Measurements from ENCODE around the gene LHFPL3. TPM values are rescaled to one million over a fixed set of nuclear protein-coding genes. Genes with fewer than 3 reads are reported as not detected.

The LHFPL3 gene
- total RNA-seq, 4 donors from 2014 or later = 0.83 TPM; not detected in 3

DNA sequence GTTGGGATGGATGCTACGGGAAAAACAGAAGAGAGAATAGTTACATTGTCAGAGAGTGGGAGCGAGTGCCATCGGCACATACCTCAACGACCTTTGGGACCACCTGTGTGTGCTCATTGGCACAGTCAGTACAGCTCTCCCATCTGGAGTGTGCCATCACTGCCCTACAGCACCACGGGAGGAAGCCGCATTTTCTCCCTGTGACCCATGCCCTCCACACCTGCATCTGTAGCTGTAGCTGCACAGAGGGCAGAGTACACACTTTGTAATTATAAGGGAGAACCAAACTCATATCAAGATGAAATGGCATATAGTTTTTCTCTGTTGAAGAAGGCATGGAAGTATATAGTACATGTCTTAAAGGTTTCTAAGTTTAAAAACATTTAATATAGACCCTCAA is 207.4 kb downstream of the LHFPL3 start:
- TF ChIP-seq, protein P1, sequence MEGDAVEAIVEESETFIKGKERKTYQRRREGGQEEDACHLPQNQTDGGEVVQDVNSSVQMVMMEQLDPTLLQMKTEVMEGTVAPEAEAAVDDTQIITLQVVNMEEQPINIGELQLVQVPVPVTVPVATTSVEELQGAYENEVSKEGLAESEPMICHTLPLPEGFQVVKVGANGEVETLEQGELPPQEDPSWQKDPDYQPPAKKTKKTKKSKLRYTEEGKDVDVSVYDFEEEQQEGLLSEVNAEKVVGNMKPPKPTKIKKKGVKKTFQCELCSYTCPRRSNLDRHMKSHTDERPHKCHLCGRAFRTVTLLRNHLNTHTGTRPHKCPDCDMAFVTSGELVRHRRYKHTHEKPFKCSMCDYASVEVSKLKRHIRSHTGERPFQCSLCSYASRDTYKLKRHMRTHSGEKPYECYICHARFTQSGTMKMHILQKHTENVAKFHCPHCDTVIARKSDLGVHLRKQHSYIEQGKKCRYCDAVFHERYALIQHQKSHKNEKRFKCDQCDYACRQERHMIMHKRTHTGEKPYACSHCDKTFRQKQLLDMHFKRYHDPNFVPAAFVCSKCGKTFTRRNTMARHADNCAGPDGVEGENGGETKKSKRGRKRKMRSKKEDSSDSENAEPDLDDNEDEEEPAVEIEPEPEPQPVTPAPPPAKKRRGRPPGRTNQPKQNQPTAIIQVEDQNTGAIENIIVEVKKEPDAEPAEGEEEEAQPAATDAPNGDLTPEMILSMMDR (IDR thresholded peaks at IDR 0.05) = no peak
- no peak for TF ChIP-seq POLR2A (IDR thresholded peaks at IDR 0.05)
- no peak overlapping the region for H3K27ac ChIP-seq
- H3K9me3 ChIP-seq = no peaks in the 10 kb centered on the region
- no peaks in the 10 kb centered on the region for H3K4me1 ChIP-seq
- no peaks in the 10 kb centered on the region for H3K36me3 ChIP-seq
- no peak overlapping the region for H3K4me3 ChIP-seq
- H3K27me3 ChIP-seq = no peaks in the 10 kb centered on the region
- no peak for DNase-seq
- intact Hi-C loops (cut with DNase I; ENCODE audit: low total_unique reads) = no loop called here

DNA sequence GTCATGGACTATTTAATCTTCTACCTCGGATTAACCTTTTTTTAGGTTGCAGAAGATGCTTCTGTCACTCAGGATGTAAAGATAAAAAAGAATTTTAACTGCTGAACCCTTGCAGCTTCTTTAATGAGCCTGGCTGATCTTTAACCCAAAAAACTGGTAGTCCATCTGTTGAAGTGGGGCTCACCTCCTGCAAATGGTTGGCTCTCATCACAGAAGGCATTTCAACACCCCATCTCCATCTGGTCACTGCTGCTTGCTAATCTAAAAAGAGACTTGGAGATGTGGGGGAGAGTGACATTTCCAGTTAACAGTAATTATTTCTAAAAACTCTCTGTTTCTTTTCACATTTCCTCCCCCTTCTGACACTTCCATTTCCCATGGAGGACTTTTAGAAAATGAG is 208.6 kb downstream of the LHFPL3 start:
- TF ChIP-seq POLR2A (IDR thresholded peaks at IDR 0.05) = no peak
- TF ChIP-seq, protein P1 (IDR thresholded peaks at IDR 0.05) = no peak
- Histone ChIP-seq H3K9me3 (no peaks in the 10 kb centered on the region), H3K27ac (no peak overlapping the region), H3K4me3 (no peak overlapping the region), H3K36me3 (no peaks in the 10 kb centered on the region), H3K27me3 (no peaks in the 10 kb centered on the region), H3K4me1 (no peaks in the 10 kb centered on the region)
- intact Hi-C loops (cut with DNase I; ENCODE audit: low total_unique reads) = no loop called here
- DNase-seq = no peak

DNA sequence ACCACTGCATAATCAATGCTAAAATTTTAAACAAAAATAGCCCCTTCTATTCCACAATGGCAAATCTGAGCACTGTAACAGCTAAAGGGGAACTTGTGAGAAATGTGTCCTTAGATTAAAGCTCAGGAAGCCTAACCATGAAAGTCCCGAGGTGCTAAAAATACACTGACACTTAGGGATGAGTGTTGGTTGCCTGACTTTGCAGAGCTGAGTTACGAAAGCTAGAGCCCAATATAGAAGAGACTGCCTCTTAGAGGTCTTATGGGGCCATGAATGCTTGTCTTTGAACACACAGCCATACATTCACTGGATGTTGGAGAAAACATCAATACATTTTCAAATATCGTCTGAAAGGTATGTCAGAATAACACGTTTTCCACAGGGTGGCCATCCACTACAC is 209.7 kb downstream of the LHFPL3 start:
- intact Hi-C loops (cut with DNase I; ENCODE audit: low total_unique reads) = no loop called here
- Histone ChIP-seq H3K9me3 (no peaks in the 10 kb centered on the region), H3K4me1 (no peaks in the 10 kb centered on the region), H3K4me3 (no peak overlapping the region), H3K27me3 (no peaks in the 10 kb centered on the region), H3K27ac (no peak overlapping the region), H3K36me3 (no peaks in the 10 kb centered on the region)
- no peak for DNase-seq
- TF ChIP-seq, protein P1 (IDR thresholded peaks at IDR 0.05) = no peak
- TF ChIP-seq POLR2A (IDR thresholded peaks at IDR 0.05) = no peak

DNA sequence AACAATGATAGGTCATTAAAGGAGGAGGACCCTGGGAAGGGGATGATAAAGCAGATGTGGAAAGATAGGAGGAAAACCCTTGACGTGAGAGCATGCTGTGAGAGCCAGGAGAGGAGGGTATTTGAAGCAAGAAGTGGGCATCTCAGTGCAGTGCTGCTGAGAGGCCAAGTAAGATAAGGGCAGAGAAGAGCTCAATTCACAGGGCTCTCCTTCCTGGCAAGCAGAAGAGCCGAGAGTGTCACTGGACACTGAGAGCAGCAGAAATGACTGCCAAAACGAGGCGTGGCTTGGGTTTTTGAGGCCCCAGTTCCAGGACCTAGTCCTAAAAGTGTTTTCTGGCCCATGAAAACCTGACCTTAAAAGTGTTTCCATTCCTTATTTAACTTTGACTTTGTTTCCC is 213.5 kb downstream of the LHFPL3 start:
- Histone ChIP-seq H3K27me3 (no peaks in the 10 kb centered on the region), H3K4me3 (no peak overlapping the region), H3K36me3 (no peaks in the 10 kb centered on the region), H3K9me3 (no peaks in the 10 kb centered on the region), H3K27ac (no peak overlapping the region), H3K4me1 (no peaks in the 10 kb centered on the region)
- TF ChIP-seq, protein P1 (IDR thresholded peaks at IDR 0.05) = no peak
- no peak for TF ChIP-seq POLR2A (IDR thresholded peaks at IDR 0.05)
- no peak for DNase-seq
- intact Hi-C loops (cut with DNase I; ENCODE audit: low total_unique reads) = no loop called here

DNA sequence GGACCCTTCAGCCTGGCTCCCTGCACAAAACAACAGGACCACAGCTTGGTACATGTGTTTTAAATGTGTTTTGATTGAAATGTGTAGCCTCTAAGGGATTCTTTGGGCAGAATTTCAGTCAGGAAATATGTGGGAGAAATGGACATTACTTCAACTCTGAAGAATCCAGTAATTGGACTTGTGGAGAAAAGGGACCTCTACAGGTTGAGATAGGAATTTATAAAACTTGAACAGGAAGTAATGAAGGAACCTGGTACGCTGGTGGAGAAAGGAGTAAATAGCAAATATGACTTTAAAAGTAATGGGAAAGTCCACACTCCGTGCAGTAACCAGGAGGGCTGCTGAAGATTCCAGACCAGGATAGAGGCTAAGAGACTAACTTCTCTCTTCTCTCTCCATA is 220.5 kb downstream of the LHFPL3 start:
- no peak for TF ChIP-seq POLR2A (IDR thresholded peaks at IDR 0.05)
- TF ChIP-seq, protein P1 (IDR thresholded peaks at IDR 0.05) = no peak
- H3K27ac ChIP-seq = no peak overlapping the region
- intact Hi-C loops (cut with DNase I; ENCODE audit: low total_unique reads) = no loop called here
- no peaks in the 10 kb centered on the region for H3K9me3 ChIP-seq
- H3K4me3 ChIP-seq = no peak overlapping the region
- no peaks in the 10 kb centered on the region for H3K27me3 ChIP-seq
- no peaks in the 10 kb centered on the region for H3K36me3 ChIP-seq
- no peaks in the 10 kb centered on the region for H3K4me1 ChIP-seq
- DNase-seq = no peak
